Stimulated activated naive CD8-positive, alpha-beta T cell treated with anti-CD3 and anti-CD28 coated beads, Interleukin-15, Interleukin-2, amounts not matched to agents 100 U/mL and 50 U/mL, for 24 hours (primary cell): ENCODE data around the gene TRPC6.
"Not testable (repeated sequence)": the region's sequence is repeated elsewhere in the genome, so short reads cannot be mapped to it uniquely, and the experiment has no call there.

Source experiments
- ATAC-seq: fragments of 150-1000 bp; cut with Tn5 transposase; one replicate; pipeline ENCODE4 v1.10.0; 2021
- DNase-seq: peaks from one replicate; pipeline ENCODE4 v3.0.0; 2021

Gene TRPC6

DNA sequence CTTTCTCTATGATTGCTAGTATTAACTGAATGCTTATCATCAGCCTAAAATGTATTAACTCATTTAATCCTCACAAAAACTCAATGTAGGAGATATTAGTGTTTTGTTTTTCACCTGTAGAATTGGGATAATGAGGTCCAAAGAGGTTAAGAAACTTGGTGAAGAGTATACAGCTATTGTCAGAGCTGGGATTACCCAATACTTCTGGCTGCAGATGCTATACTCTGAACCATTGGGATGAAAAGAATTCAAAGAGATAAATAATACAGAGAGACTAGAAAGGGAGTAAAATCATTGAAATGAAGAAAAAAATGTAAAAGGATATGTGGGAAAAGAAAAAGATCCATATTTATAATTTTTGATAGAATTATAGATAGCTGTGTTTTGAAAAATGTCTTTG is 137.1 kb downstream of the TRPC6 start:
- DNase-seq: no peak

GRCh38 chr11:101446238-101446637 is 137.6 kb downstream of the TRPC6 start:
- DNase-seq (no peak), ATAC-seq (no peak)

More for the DNA sequence above, 137.1 kb downstream of the TRPC6 start:
- ATAC-seq: no peak

DNA sequence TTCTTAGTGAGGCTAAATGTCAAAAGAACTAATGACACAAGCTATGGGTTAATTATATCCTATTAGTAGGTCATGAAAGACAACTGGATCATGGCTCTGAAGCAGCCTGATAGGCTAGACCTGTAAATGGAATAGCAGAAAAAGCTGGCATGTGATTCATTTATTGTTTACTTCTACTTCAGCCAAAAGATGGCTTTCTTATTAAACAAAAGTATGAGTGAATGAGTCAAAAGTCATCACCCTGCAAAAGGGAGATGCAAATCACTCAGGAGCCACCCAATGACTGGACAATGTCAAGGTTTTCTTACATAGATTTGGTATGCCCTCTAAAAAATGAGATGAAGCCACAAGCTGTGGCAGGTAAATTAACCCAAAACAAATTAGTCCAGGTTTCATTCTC is 138.0 kb downstream of the TRPC6 start:
- DNase-seq: no peak
- ATAC-seq: no peak

GRCh38 chr11:101444851-101445250 is 139.0 kb downstream of the TRPC6 start:
- DNase-seq (no peak), ATAC-seq (no peak)

GRCh38 chr11:101444164-101444563 is 139.6 kb downstream of the TRPC6 start:
- ATAC-seq (no peak), DNase-seq (no peak)

GRCh38 chr11:101442936-101443521 is 140.8 kb downstream of the TRPC6 start:
- ATAC-seq: no peak
- no peak for DNase-seq

- DNase-seq (no peak), ATAC-seq (no peak)
Measured at GRCh38 chr11:101442171-101442570, 141.6 kb downstream of the TRPC6 start.

DNA sequence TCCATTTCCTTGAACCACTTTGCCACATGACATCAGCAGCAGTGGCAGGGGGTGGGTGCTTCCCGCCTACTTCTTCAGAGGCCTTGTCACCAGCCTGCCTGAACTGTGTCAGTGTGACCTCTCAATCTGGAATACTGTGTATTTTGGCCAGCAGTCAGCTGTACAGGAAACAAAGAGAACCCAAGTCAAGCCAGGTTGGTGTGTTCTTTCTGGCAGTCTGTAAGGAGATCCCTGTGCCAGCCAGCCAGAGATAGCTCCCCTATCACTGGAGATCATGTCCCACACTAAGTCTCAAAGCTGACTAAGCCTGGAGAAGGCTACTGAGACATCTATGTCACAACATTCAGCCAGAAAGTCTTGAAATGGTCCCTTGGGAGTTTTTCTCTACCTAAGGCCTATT is 142.1 kb downstream of the TRPC6 start:
- no peak for DNase-seq
- ATAC-seq: no peak

DNA sequence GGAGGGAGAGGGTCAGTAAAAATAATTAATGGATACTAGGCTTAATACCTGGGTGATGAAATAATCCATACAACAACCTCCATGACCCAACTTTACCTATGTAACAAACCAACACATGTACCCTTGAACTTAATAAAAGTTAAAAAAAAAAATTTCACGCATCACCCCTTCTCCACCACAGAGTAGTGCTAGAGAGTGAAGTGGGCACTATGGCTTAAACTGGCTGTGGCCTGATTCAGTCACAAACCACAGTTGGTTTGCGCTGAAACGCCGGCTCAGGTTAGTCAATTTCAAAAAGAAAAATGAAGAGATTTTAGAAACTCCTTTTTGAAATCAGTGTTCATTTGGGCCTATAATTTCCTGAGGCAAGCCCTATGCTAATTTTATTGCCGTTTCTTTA is 144.3 kb downstream of the TRPC6 start:
- DNase-seq (no peak), ATAC-seq (no peak)

- DNase-seq, ATAC-seq: not testable (repeated sequence)
Measured at GRCh38 chr11:101438708-101439107, 145.1 kb downstream of the TRPC6 start.

GRCh38 chr11:101438126-101438525 is 145.7 kb downstream of the TRPC6 start:
- no peak for DNase-seq
- ATAC-seq: no peak

DNA sequence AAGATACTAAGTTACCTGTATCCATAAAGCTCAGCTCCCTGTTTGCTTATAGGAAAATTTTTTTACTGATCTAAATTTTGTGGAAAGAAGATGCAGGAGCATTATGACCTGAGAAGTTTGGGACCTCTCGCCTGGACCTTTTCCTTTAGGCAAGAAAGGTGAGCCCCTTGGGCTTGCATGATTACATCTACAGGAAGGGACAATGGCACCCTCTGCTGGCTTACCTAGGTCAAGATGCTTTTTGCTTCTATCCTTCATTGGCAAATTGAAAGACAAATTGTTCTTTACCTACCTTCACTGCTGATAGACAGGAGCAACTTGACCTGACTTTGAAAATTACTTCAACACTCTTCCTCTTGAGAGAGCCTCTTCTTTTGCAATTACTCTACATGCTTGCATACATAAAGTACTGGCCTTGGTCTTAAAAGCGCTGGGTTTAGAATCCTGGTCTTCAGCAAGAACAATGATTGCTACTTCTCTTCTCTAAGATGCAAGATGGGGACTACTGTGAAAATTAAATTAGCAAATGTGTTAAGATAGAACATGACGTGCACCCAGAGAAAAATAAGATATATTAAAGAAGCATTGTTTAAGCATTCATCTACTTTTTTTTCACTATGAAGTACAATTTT is 147.2 kb downstream of the TRPC6 start:
- DNase-seq (peak; percentile 8), ATAC-seq (no peak)

DNA sequence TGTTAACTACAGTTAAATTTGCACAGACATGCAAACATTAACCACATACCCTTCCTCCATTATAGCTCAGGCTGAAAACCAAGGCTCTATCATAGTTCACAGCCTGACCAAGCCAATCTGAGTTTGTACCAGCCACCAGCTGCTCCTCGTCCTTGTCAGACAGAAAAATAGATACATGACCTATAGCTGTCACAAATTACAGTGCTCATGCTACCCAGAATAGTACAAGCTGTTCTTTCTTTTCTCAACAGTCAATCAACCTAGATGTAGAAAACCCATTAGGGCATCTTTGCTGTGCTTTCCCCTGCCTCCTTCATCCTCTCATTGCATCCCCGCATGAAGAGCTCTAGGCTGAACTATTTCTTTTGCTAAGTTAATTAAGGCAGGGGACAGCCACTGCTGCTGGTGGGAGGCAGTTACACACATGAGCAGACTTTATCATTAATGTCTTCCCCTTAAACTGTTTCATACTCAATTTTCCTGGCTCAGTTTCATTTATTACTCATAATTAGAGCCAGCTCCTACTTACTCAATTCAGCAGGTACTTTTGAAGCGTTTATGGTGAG is 148.3 kb downstream of the TRPC6 start:
- ATAC-seq: no peak
- DNase-seq: no peak

- no peak for ATAC-seq
Measured at GRCh38 chr11:101434026-101434643, 149.7 kb downstream of the TRPC6 start.

DNA sequence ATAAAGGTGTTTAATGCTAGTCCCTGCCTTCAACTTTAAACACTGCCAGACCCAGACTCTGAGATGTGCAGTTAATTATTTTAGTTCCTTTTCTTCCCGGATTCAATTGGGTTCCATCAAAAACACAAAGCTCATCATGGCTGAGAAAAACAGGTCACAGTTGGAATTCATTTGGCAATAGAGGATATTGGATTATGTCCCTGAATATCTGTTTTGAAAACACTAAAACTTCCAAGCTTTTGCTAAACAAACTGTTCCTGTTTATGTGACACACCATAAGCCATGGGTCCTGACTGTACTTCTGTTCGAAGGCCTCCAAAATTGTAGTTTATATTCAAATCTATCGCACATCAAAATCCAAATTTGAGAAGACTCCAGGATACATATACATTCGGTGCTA is 150.7 kb downstream of the TRPC6 start:
- DNase-seq (no peak), ATAC-seq (no peak)

More at GRCh38 chr11:101434026-101434643, 149.7 kb downstream of the TRPC6 start:
- DNase-seq: no peak

GRCh38 chr11:101429703-101430540 is 153.9 kb downstream of the TRPC6 start:
- no peak for ATAC-seq
- no peak for DNase-seq

GRCh38 chr11:101428918-101429317 is 154.9 kb downstream of the TRPC6 start:
- DNase-seq (no peak), ATAC-seq (no peak)

DNA sequence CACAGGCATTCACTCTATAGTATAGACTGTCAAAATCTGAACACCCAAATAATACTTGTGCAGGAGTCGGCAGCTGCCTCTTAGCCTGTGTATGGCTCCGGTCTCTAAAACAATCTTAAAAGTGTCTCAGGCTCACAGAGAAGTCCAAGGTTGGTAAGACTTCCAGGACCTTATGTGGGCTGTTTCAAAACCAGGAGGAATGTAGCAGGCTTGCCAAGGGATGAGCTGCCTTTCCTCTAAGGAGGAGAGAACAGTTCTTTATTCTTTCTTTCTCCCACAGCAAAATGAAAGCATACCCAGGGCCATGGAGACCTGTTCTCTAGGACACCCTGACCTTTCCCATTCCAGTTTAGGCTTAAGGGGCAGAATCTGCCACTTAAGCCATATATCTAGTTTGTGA is 176.5 kb downstream of the TRPC6 start:
- DNase-seq: no peak

More for the DNA sequence above, 176.5 kb downstream of the TRPC6 start:
- ATAC-seq: no peak
